ENCODE measurements around the gene CMPK1. TPM values are rescaled to one million over a fixed set of nuclear protein-coding genes. Genes with fewer than 3 reads are reported as not detected.
A peak's percentile ranks its signal among the peaks of the same experiment; 100 is the strongest.

The CMPK1 gene
- total RNA-seq, 8 experiments from 2014 or later = 48.8 to 67.5 (median 57.5) TPM

GRCh38 chr1:47388030-47388890, 54.7 kb downstream of the CMPK1 start:
- in situ Hi-C loops (cut with MboI; ENCODE audit: low pct_unique_long_range_greater_than_20kb in 2 of 9, low sequenced_read_pairs in 9 of 9, unreplicated experiment in 9 of 9) = loop anchor here in 2 of 9 experiments (5.0 to 25.0 kb wide), 2 partner anchors 39 to 201 kb away; partner anchors contain the start of gene PDZK1IP1 (in 1 of the 2)
- WGBS, 10 experiments = 0 to 51% (median 25%) methylated on average over 1 to 8 of the region's 10 CpGs; no CpG with 5 or more reads in 1 of the 10 experiments
- Histone ChIP-seq H3K4me3 (no peak overlapping the region), H3K4me1 (replicated peaks in 1 of 2) (no peaks in the 10 kb centered on the region), H3K27ac (no peak overlapping the region)
- ATAC-seq (replicated peaks in 6 of 8) = peak; percentile 14 to 65 (median 38)

- in situ Hi-C loops (cut with MboI; ENCODE audit: low pct_unique_long_range_greater_than_20kb in 2 of 9, low sequenced_read_pairs in 9 of 9, unreplicated experiment in 9 of 9) = loop anchor here in 2 of 9 experiments (5.0 to 25.0 kb wide), 2 partner anchors 38 to 202 kb away; partner anchors contain the start of gene PDZK1IP1 (in 1 of the 2)
- H3K4me1 ChIP-seq (replicated peaks in 1 of 2) = no peaks in the 10 kb centered on the region
- no peak overlapping the region for H3K27ac ChIP-seq
- ATAC-seq (replicated peaks in 6 of 8) = peak; percentile 67 to 96 (median 83)
- WGBS, 10 experiments = 0 to 40% (median 33%) methylated on average over 1 to 3 of the region's 3 CpGs; no CpG with 5 or more reads in 2 of the 10 experiments
- no peak overlapping the region for H3K4me3 ChIP-seq
Observed at GRCh38 chr1:47388891-47389238, 55.3 kb downstream of the CMPK1 start.

- ATAC-seq (replicated peaks in 6 of 8) = no peak
- WGBS, 10 experiments = 40 to 80% (median 58%) methylated on average over 1 to 2 of the region's 2 CpGs; no CpG with 5 or more reads in 5 of the 10 experiments
- Histone ChIP-seq H3K4me3 (no peak overlapping the region), H3K4me1 (replicated peaks in 1 of 2) (no peaks in the 10 kb centered on the region), H3K27ac (no peak overlapping the region)
- in situ Hi-C loops (cut with MboI; ENCODE audit: low pct_unique_long_range_greater_than_20kb in 2 of 9, low sequenced_read_pairs in 9 of 9, unreplicated experiment in 9 of 9) = loop anchor here in 2 of 9 experiments (5.0 to 25.0 kb wide), 2 partner anchors 38 to 202 kb away; partner anchors contain the start of gene PDZK1IP1 (in 1 of the 2)
Observed at GRCh38 chr1:47389731-47390130, 56.1 kb downstream of the CMPK1 start.

GRCh38 chr1:47390843-47391242, 57.3 kb downstream of the CMPK1 start:
- 40 to 100% (median 71%) methylated on average over 1 to 2 of the region's 2 CpGs; no CpG with 5 or more reads in 2 of the 10 experiments for WGBS, 10 experiments
- no peak for ATAC-seq (replicated peaks in 6 of 8)
- no peak overlapping the region for H3K27ac ChIP-seq
- no peaks in the 10 kb centered on the region for H3K4me1 ChIP-seq (replicated peaks in 1 of 2)
- in situ Hi-C loops (cut with MboI; ENCODE audit: low pct_unique_long_range_greater_than_20kb in 2 of 9, low sequenced_read_pairs in 9 of 9, unreplicated experiment in 9 of 9) = loop anchor here in 1 of 9 experiments (25.0 kb wide), 1 partner anchor 204 kb away; the partner anchor contains the start of gene PDZK1IP1
- no peak overlapping the region for H3K4me3 ChIP-seq

GRCh38 chr1:47393141-47393540, 59.6 kb downstream of the CMPK1 start:
- Histone ChIP-seq H3K4me1 (replicated peaks in 1 of 2) (no peaks in the 10 kb centered on the region), H3K4me3 (no peak overlapping the region), H3K27ac (no peak overlapping the region)
- in situ Hi-C loops (cut with MboI; ENCODE audit: low pct_unique_long_range_greater_than_20kb in 2 of 9, low sequenced_read_pairs in 9 of 9, unreplicated experiment in 9 of 9) = loop anchor here in 1 of 9 experiments (25.0 kb wide), 1 partner anchor 206 kb away; the partner anchor contains the start of gene PDZK1IP1
- ATAC-seq (replicated peaks in 6 of 8) = no peak
- WGBS, 10 experiments = 17 to 97% (median 45%) methylated on average over 1 to 5 of the region's 5 CpGs

- no peak for ATAC-seq (replicated peaks in 6 of 8)
- Histone ChIP-seq H3K27ac (no peak overlapping the region), H3K4me1 (replicated peaks in 1 of 2) (no peaks in the 10 kb centered on the region), H3K4me3 (no peak overlapping the region)
- 54 to 96% (median 76%) methylated on average over 2 to 3 of the region's 3 CpGs for WGBS, 10 experiments
- in situ Hi-C loops (cut with MboI; ENCODE audit: low pct_unique_long_range_greater_than_20kb in 2 of 9, low sequenced_read_pairs in 9 of 9, unreplicated experiment in 9 of 9) = loop anchor here in 1 of 9 experiments (25.0 kb wide), 1 partner anchor 208 kb away; the partner anchor contains the start of gene PDZK1IP1
Observed at GRCh38 chr1:47395433-47395832, 61.8 kb downstream of the CMPK1 start.

GRCh38 chr1:47396671-47397196, 63.1 kb downstream of the CMPK1 start:
- 73 to 100% (median 83%) methylated on average over 1 to 6 of the region's 6 CpGs; no CpG with 5 or more reads in 2 of the 10 experiments for WGBS, 10 experiments

GRCh38 chr1:47399138-47399845, 65.7 kb downstream of the CMPK1 start:
- no peak for ATAC-seq (replicated peaks in 6 of 8)
- H3K27ac ChIP-seq = no peak overlapping the region
- H3K4me3 ChIP-seq = no peak overlapping the region
- WGBS, 10 experiments = 33 to 90% (median 81%) methylated on average over 1 to 4 of the region's 4 CpGs; no CpG with 5 or more reads in 2 of the 10 experiments
- H3K4me1 ChIP-seq (replicated peaks in 1 of 2) = no peaks in the 10 kb centered on the region
- in situ Hi-C loops (cut with MboI; ENCODE audit: low pct_unique_long_range_greater_than_20kb in 2 of 9, low sequenced_read_pairs in 9 of 9, unreplicated experiment in 9 of 9) = loop anchor here in 1 of 9 experiments (25.0 kb wide), 1 partner anchor 212 kb away; the partner anchor contains the start of gene PDZK1IP1

More at GRCh38 chr1:47396671-47397196, 63.1 kb downstream of the CMPK1 start:
- no peak for ATAC-seq (replicated peaks in 6 of 8)
- in situ Hi-C loops (cut with MboI; ENCODE audit: low pct_unique_long_range_greater_than_20kb in 2 of 9, low sequenced_read_pairs in 9 of 9, unreplicated experiment in 9 of 9) = loop anchor here in 1 of 9 experiments (25.0 kb wide), 1 partner anchor 209 kb away; the partner anchor contains the start of gene PDZK1IP1
- H3K4me1 ChIP-seq (replicated peaks in 1 of 2) = no peaks in the 10 kb centered on the region
- H3K4me3 ChIP-seq = no peak overlapping the region
- H3K27ac ChIP-seq = no peak overlapping the region

- in situ Hi-C loops (cut with MboI; ENCODE audit: low pct_unique_long_range_greater_than_20kb in 2 of 9, low sequenced_read_pairs in 9 of 9, unreplicated experiment in 9 of 9) = loop anchor here in 3 of 9 experiments (25.0 kb wide), 1 partner anchor 212 kb away; the partner anchor contains the start of gene PDZK1IP1 (in 3 of the 3)
- Histone ChIP-seq H3K27ac (no peak overlapping the region), H3K4me1 (replicated peaks in 1 of 2) (no peaks in the 10 kb centered on the region), H3K4me3 (no peak overlapping the region)
- no peak for ATAC-seq (replicated peaks in 6 of 8)
- WGBS, 10 experiments = 30 to 88% (median 82%) methylated on average over 2 to 4 of the region's 4 CpGs; no CpG with 5 or more reads in 5 of the 10 experiments
Observed at GRCh38 chr1:47399846-47400155, 66.2 kb downstream of the CMPK1 start.

GRCh38 chr1:47401761-47402160, 68.2 kb downstream of the CMPK1 start:
- 61 to 90% (median 80%) methylated on average over 1 to 4 of the region's 4 CpGs for WGBS, 10 experiments
- Histone ChIP-seq H3K27ac (no peak overlapping the region), H3K4me1 (replicated peaks in 1 of 2) (no peaks in the 10 kb centered on the region), H3K4me3 (no peak overlapping the region)
- ATAC-seq (replicated peaks in 6 of 8) = no peak
- in situ Hi-C loops (cut with MboI; ENCODE audit: low pct_unique_long_range_greater_than_20kb in 2 of 9, low sequenced_read_pairs in 9 of 9, unreplicated experiment in 9 of 9) = loop anchor here in 2 of 9 experiments (25.0 kb wide), 1 partner anchor 214 kb away; the partner anchor contains the start of gene PDZK1IP1 (in 2 of the 2)

GRCh38 chr1:47402591-47402990, 69.0 kb downstream of the CMPK1 start:
- in situ Hi-C loops (cut with MboI; ENCODE audit: low pct_unique_long_range_greater_than_20kb in 2 of 9, low sequenced_read_pairs in 9 of 9, unreplicated experiment in 9 of 9) = loop anchor here in 2 of 9 experiments (25.0 kb wide), 1 partner anchor 215 kb away; the partner anchor contains the start of gene PDZK1IP1 (in 2 of the 2)
- ATAC-seq (replicated peaks in 6 of 8) = no peak
- 76 to 100% (median 87%) methylated on average over 1 to 4 of the region's 4 CpGs; no CpG with 5 or more reads in 3 of the 10 experiments for WGBS, 10 experiments
- no peaks in the 10 kb centered on the region for H3K4me1 ChIP-seq (replicated peaks in 1 of 2)
- no peak overlapping the region for H3K27ac ChIP-seq
- H3K4me3 ChIP-seq = no peak overlapping the region

- H3K4me1 ChIP-seq (replicated peaks in 1 of 2) = no peaks in the 10 kb centered on the region
- H3K27ac ChIP-seq = no peak overlapping the region
- no peak overlapping the region for H3K4me3 ChIP-seq
- ATAC-seq (replicated peaks in 6 of 8) = no peak
- 63 to 100% (median 85%) methylated on average over 1 to 4 of the region's 4 CpGs; no CpG with 5 or more reads in 3 of the 10 experiments for WGBS, 10 experiments
- in situ Hi-C loops (cut with MboI; ENCODE audit: low pct_unique_long_range_greater_than_20kb in 2 of 9, low sequenced_read_pairs in 9 of 9, unreplicated experiment in 9 of 9) = loop anchor here in 2 of 9 experiments (25.0 kb wide), 1 partner anchor 216 kb away; the partner anchor contains the start of gene PDZK1IP1 (in 2 of the 2)
Observed at GRCh38 chr1:47403321-47403910, 69.8 kb downstream of the CMPK1 start.

Data from motor neuron (in vitro differentiated cells).